Upper lobe of left lung (tissue), 4 donors: ENCODE data around the gene RPRD1A.

Source experiments
- CTCF ChIP-seq, 6 experiments: fragments of 450-650 bp in 4 of 6; fragments of 200-600 bp in 2 of 6; sonication (generic) in 2 of 6; IDR thresholded peaks; one replicate each; pipeline ENCODE4 v1.5.1; 2016 to 2019; ENCODE audit warnings: antibody characterized with exemption in 6 of 6
- EP300 ChIP-seq, 4 donors: sonication (generic); formaldehyde crosslinking; IDR thresholded peaks; one replicate each; pipeline ENCODE4 v1.5.1; 2017; ENCODE audit warnings: antibody characterized with exemption in 4 of 4, control low read depth in 2 of 4
- POLR2A ChIP-seq, 4 donors: fragments of 450-650 bp; IDR thresholded peaks; one replicate each; pipeline ENCODE4 v1.5.1; 2016 to 2017; ENCODE audit warnings: antibody characterized with exemption in 4 of 4, mild to moderate bottlenecking in 2 of 4
- POLR2AphosphoS5 ChIP-seq, 2 donors: sonication (generic); formaldehyde crosslinking; IDR thresholded peaks; one replicate each; pipeline ENCODE4 v1.5.1; 2017; ENCODE audit warnings: antibody characterized with exemption in 2 of 2

DNA sequence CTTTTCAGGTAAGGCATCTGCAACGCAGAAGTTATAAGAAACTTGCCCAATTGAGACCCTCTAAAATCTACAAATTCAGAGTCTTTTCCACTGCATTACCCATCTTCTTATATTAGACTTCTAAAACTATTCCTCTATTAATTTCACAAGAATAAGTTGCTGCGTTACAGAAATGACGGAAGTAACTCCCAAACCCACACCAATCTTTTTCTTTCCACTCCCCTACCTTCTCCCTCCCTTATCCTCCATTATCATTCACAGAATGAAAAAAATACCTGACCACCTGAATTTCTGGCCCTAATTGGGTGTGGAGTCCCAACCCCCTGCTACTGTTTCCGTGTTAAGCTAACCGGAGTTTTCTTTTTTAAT lies 689 bp downstream of the RPRD1A start:
- TF ChIP-seq CTCF (IDR thresholded peaks at IDR 0.05): no peak
- no peak for TF ChIP-seq POLR2AphosphoS5 (IDR thresholded peaks at IDR 0.05)
- TF ChIP-seq EP300 (IDR thresholded peaks at IDR 0.05): no peak
- TF ChIP-seq POLR2A (IDR thresholded peaks at IDR 0.05): no peak
